Panc1 (cell line): Measurements from ENCODE around the gene MACROD2.

Source experiments
- POLR2AphosphoS5 ChIP-seq: IDR thresholded peaks from 2 replicates; pipeline ENCODE4 v1.6.1; 2012; ENCODE audit warnings: mild to moderate bottlenecking, low read depth, low read length, moderate library complexity
- SIN3A ChIP-seq: IDR thresholded peaks from 2 replicates; pipeline ENCODE4 v1.6.1; 2012; ENCODE audit warnings: low read depth, mild to moderate bottlenecking, low read length, moderate library complexity, borderline replicate concordance; ENCODE audit not compliant: insufficient read depth
- TCF7L2 ChIP-seq: IDR thresholded peaks from 2 replicates; pipeline ENCODE4 v1.6.1; 2011; ENCODE audit warnings: mild to moderate bottlenecking, low read depth, low read length, inconsistent platforms
- TF ChIP-seq, protein P1 (sequence below): fragments of 450-650 bp; IDR thresholded peaks from 2 replicates; pipeline ENCODE4 v1.5.1; 2017; ENCODE audit warnings: mild to moderate bottlenecking
- TF ChIP-seq, protein P2 (sequence below), 2 experiments: IDR thresholded peaks; 2 replicates each; pipeline ENCODE4 v1.6.1; 2011 to 2012; ENCODE audit warnings: low read depth in 2 of 2, control low read depth in 1 of 2, low read length in 1 of 2, mild to moderate bottlenecking in 1 of 2, moderate library complexity in 1 of 2; ENCODE audit not compliant: insufficient read depth in 1 of 2

DNA sequence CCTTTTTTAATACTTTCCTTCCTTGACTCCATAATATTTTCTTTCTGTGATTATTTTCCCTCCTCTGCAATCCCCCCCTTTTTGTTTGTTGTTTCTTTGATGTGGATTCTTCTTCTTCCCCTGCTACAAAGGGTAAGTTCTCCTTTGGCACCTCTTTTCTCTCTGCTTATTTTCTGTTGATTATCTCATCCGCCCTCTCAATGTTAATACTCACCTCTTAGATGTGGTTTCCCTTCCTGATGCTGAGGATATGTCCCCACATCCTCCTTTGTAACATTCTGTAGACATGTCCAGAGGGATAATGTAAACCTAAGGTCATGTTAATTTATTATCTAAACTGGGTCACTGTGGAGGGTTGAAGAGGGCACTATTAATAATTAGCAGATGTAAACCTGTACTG lies 324.4 kb downstream of the MACROD2 start:
- TF ChIP-seq, protein P1, sequence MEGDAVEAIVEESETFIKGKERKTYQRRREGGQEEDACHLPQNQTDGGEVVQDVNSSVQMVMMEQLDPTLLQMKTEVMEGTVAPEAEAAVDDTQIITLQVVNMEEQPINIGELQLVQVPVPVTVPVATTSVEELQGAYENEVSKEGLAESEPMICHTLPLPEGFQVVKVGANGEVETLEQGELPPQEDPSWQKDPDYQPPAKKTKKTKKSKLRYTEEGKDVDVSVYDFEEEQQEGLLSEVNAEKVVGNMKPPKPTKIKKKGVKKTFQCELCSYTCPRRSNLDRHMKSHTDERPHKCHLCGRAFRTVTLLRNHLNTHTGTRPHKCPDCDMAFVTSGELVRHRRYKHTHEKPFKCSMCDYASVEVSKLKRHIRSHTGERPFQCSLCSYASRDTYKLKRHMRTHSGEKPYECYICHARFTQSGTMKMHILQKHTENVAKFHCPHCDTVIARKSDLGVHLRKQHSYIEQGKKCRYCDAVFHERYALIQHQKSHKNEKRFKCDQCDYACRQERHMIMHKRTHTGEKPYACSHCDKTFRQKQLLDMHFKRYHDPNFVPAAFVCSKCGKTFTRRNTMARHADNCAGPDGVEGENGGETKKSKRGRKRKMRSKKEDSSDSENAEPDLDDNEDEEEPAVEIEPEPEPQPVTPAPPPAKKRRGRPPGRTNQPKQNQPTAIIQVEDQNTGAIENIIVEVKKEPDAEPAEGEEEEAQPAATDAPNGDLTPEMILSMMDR: no peak
- TF ChIP-seq POLR2AphosphoS5 (no peak), SIN3A (no peak), TCF7L2 (no peak)
- TF ChIP-seq, protein P2, sequence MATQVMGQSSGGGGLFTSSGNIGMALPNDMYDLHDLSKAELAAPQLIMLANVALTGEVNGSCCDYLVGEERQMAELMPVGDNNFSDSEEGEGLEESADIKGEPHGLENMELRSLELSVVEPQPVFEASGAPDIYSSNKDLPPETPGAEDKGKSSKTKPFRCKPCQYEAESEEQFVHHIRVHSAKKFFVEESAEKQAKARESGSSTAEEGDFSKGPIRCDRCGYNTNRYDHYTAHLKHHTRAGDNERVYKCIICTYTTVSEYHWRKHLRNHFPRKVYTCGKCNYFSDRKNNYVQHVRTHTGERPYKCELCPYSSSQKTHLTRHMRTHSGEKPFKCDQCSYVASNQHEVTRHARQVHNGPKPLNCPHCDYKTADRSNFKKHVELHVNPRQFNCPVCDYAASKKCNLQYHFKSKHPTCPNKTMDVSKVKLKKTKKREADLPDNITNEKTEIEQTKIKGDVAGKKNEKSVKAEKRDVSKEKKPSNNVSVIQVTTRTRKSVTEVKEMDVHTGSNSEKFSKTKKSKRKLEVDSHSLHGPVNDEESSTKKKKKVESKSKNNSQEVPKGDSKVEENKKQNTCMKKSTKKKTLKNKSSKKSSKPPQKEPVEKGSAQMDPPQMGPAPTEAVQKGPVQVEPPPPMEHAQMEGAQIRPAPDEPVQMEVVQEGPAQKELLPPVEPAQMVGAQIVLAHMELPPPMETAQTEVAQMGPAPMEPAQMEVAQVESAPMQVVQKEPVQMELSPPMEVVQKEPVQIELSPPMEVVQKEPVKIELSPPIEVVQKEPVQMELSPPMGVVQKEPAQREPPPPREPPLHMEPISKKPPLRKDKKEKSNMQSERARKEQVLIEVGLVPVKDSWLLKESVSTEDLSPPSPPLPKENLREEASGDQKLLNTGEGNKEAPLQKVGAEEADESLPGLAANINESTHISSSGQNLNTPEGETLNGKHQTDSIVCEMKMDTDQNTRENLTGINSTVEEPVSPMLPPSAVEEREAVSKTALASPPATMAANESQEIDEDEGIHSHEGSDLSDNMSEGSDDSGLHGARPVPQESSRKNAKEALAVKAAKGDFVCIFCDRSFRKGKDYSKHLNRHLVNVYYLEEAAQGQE (IDR thresholded peaks at IDR 0.05; ENCODE audit: insufficient read depth in 1 of 2, low read depth in 2 of 2, low read length in 1 of 2): no peak
